Measurements from ENCODE around the gene ZBTB24. TPM values are rescaled to one million over a fixed set of nuclear protein-coding genes. Genes with fewer than 3 reads are reported as not detected.

Gene ZBTB24
- total RNA-seq, 1 experiment from 2014 or later = 27.3 TPM

GRCh38 chr6:109465772-109466171, 17.2 kb downstream of the ZBTB24 start:
- Histone ChIP-seq H4K5ac (ENCODE audit: insufficient read length, low read depth, low read length) (no peak overlapping the region), H3K18ac (ENCODE audit: insufficient read length, low read depth, low read length) (no peak overlapping the region), H2AFZ (ENCODE audit: low read length) (no peak overlapping the region), H4K8ac (replicated peaks; ENCODE audit: insufficient read length, low read depth, low read length) (no peak overlapping the region), H3K14ac (ENCODE audit: insufficient read depth, low read length) (no peak overlapping the region), H2BK5ac (ENCODE audit: insufficient read length, low read length) (no peak overlapping the region), H3K27ac (ENCODE audit: insufficient read length, low read depth, low read length) (no peak overlapping the region), H3K79me1 (ENCODE audit: insufficient read depth, low read depth, low read length, poor library complexity, severe bottlenecking) (peaks cover 3% of the 10 kb centered on the region), H3K23me2 (ENCODE audit: insufficient read length, low read depth, low read length, poor library complexity, severe bottlenecking) (no peaks in the 10 kb centered on the region), H2AK5ac (ENCODE audit: insufficient read length, low read length) (no peak overlapping the region), H4K91ac (ENCODE audit: insufficient read length, low read depth, low read length) (no peak overlapping the region), H3T11ph (ENCODE audit: low read length) (no peak overlapping the region), H3K4me2 (ENCODE audit: insufficient read depth, insufficient read length, low read length) (no peak overlapping the region), H3K23ac (ENCODE audit: insufficient read length, low read depth, low read length) (no peak overlapping the region), H3K4ac (ENCODE audit: low read depth, low read length) (no peak overlapping the region), H2BK20ac (ENCODE audit: low read depth, low read length, poor library complexity, severe bottlenecking) (no peak overlapping the region), H3K9me3 (ENCODE audit: control insufficient read depth, low read depth, low read length) (no peaks in the 10 kb centered on the region), H2BK12ac (ENCODE audit: insufficient read length, low read depth, low read length) (no peak overlapping the region), H3K9ac (ENCODE audit: extremely low read depth, insufficient read length, low read length) (no peak overlapping the region), H3K79me2 (ENCODE audit: insufficient read depth, low read length) (no peaks in the 10 kb centered on the region), H2BK120ac (ENCODE audit: low read depth, low read length, poor library complexity, severe bottlenecking) (no peak overlapping the region), H4K20me1 (ENCODE audit: control insufficient read depth, insufficient read depth, insufficient read length) (no peaks in the 10 kb centered on the region), H3K56ac (ENCODE audit: insufficient read length, low read depth, low read length) (no peak overlapping the region), H2BK15ac (ENCODE audit: low read depth, low read length) (no peak overlapping the region), H3K27me3 (ENCODE audit: insufficient read depth, low read length) (no peaks in the 10 kb centered on the region), H3K4me1 (ENCODE audit: insufficient read depth, low read length) (no peaks in the 10 kb centered on the region)
- peaks cover 7 to 12% of the 10 kb centered on the region in 2 experiments; a peak in 3 of 4 replicates for H3K4me1 Mint-ChIP-seq
- no CpG with 5 or more reads among the region's 7 CpGs for WGBS (ENCODE audit: extremely low coverage, insufficient read length, low lambda C conversion rate)
- H3K27me3 Mint-ChIP-seq (ENCODE audit: low read depth) = no peaks in the 10 kb centered on the region
- TF ChIP-seq CTCF (conservative IDR thresholded peaks at IDR 0.05) = no peak
- H3K27ac Mint-ChIP-seq = 0 out of 7 replicates have a peak overlapping the region, but pooled peaks of 1 of the 3 experiments have one; percentile 49
- DNase-seq = no peak
- no peak overlapping the region for H3K4me3 Mint-ChIP-seq
- H3K36me3 Mint-ChIP-seq (ENCODE audit: insufficient read depth in 1 of 3, low read depth in 3 of 3) = peaks cover 61 to 94% (median 94%) of the 10 kb centered on the region in 3 experiments
- H3K9me3 Mint-ChIP-seq = no peaks in the 10 kb centered on the region; a peak in 1 of 5 replicates

Data from H9 (cell line).